ENCODE results near the gene ZNF808. TPM values are rescaled to one million over a fixed set of nuclear protein-coding genes. Genes with fewer than 3 reads are reported as not detected.
"Not testable (repeated sequence)": the region's sequence is repeated elsewhere in the genome, so short reads cannot be mapped to it uniquely, and the experiment has no call there.

The ZNF808 gene
- 9.5 TPM for polyA plus RNA-seq (2013, experiment 1 of 2)
- polyA plus RNA-seq (2013, experiment 2 of 2), result 8.9 TPM

GRCh38 chr19:52527134-52527955 lies at the start of gene ZNF808:
ZNF808 (plus strand) TSS chr19:52527668; CDS start chr19:52543285, 15,617 bp downstream.
- no peak within 1 kb of the TSS for H2BK120ac ChIP-seq (ENCODE audit: low read depth, low read length)
- no peaks in the 10 kb centered on the region for H3K79me1 ChIP-seq (ENCODE audit: low read length)
- peaks cover 3% of the 10 kb centered on the region for H3K79me2 ChIP-seq (ENCODE audit: control insufficient read depth, insufficient read depth, low read length)
- peak; percentile 99 for DNase-seq
- peak within 1 kb of the TSS; percentile 93 for H3K9ac ChIP-seq (ENCODE audit: low read length)
- H3K56ac ChIP-seq (ENCODE audit: low read length), result peak within 1 kb of the TSS; percentile 94
- no peak within 1 kb of the TSS for H4K5ac ChIP-seq (ENCODE audit: low read length)
- peak within 1 kb of the TSS; percentile 0 for H3K18ac ChIP-seq (ENCODE audit: low read length)
- H4K8ac ChIP-seq (ENCODE audit: low read depth, low read length), result no peak within 1 kb of the TSS
- no peak within 1 kb of the TSS for H2BK15ac ChIP-seq (replicated peaks; ENCODE audit: low read depth)
- peak within 1 kb of the TSS; percentile 97 for H3K27ac ChIP-seq (ENCODE audit: low read depth, low read length)
- no peaks in the 10 kb centered on the region for H3K4me1 ChIP-seq (ENCODE audit: control insufficient read depth, low read depth, low read length)
- H3K4me2 ChIP-seq (ENCODE audit: low read length), result peak within 1 kb of the TSS; percentile 95
- H3K27me3 ChIP-seq (ENCODE audit: insufficient read depth, low read length, poor library complexity), result no peaks in the 10 kb centered on the region
- no peak within 1 kb of the TSS for H2BK5ac ChIP-seq (ENCODE audit: low read length)
- WGBS (ENCODE audit: extremely low coverage, insufficient coverage, low lambda C conversion rate), result no CpG with 5 or more reads among the region's 54 CpGs
- H3K4ac ChIP-seq (ENCODE audit: low read depth, low read length), result peak within 1 kb of the TSS; percentile 5
- peak within 1 kb of the TSS; percentile 95 for H3K4me3 ChIP-seq (ENCODE audit: low read length)
- H3K36me3 ChIP-seq (ENCODE audit: control insufficient read depth, insufficient read depth, low read length), result no peaks in the 10 kb centered on the region
- H2AK5ac ChIP-seq (ENCODE audit: low read length), result no peak within 1 kb of the TSS
- peak within 1 kb of the TSS; percentile 80 for H3K23ac ChIP-seq (ENCODE audit: low read length)

- H3K27me3 ChIP-seq (ENCODE audit: insufficient read depth, low read length, poor library complexity); H2BK15ac ChIP-seq (replicated peaks; ENCODE audit: low read depth); H2BK120ac ChIP-seq (ENCODE audit: low read depth, low read length); H3K27ac ChIP-seq (ENCODE audit: low read depth, low read length); H3K23ac ChIP-seq (ENCODE audit: low read length); H3K4me1 ChIP-seq (ENCODE audit: control insufficient read depth, low read depth, low read length); H3K79me2 ChIP-seq (ENCODE audit: control insufficient read depth, insufficient read depth, low read length); H3K36me3 ChIP-seq (ENCODE audit: control insufficient read depth, insufficient read depth, low read length); H4K8ac ChIP-seq (ENCODE audit: low read depth, low read length); H3K79me1 ChIP-seq (ENCODE audit: low read length); H3K4ac ChIP-seq (ENCODE audit: low read depth, low read length); H3K56ac ChIP-seq (ENCODE audit: low read length); H2BK5ac ChIP-seq (ENCODE audit: low read length); H2AK5ac ChIP-seq (ENCODE audit: low read length); H3K9ac ChIP-seq (ENCODE audit: low read length); H3K18ac ChIP-seq (ENCODE audit: low read length); H4K5ac ChIP-seq (ENCODE audit: low read length); H3K4me2 ChIP-seq (ENCODE audit: low read length); H3K4me3 ChIP-seq (ENCODE audit: low read length): not testable (repeated sequence)
- peak; percentile 64 for DNase-seq
- WGBS (ENCODE audit: extremely low coverage, insufficient coverage, low lambda C conversion rate), result no CpG with 5 or more reads among the region's 7 CpGs
These were observed 43.2 kb upstream of the ZNF808 start for GRCh38 chr19:52484111-52484743.

- H3K36me3 ChIP-seq (ENCODE audit: control insufficient read depth, insufficient read depth, low read length); H4K8ac ChIP-seq (ENCODE audit: low read depth, low read length); H2BK5ac ChIP-seq (ENCODE audit: low read length); H3K23ac ChIP-seq (ENCODE audit: low read length); H4K5ac ChIP-seq (ENCODE audit: low read length); H3K79me2 ChIP-seq (ENCODE audit: control insufficient read depth, insufficient read depth, low read length); H3K9ac ChIP-seq (ENCODE audit: low read length); H3K18ac ChIP-seq (ENCODE audit: low read length); H2AK5ac ChIP-seq (ENCODE audit: low read length); H3K4me1 ChIP-seq (ENCODE audit: control insufficient read depth, low read depth, low read length); H3K4me2 ChIP-seq (ENCODE audit: low read length); H3K79me1 ChIP-seq (ENCODE audit: low read length); H3K27me3 ChIP-seq (ENCODE audit: insufficient read depth, low read length, poor library complexity); H3K4me3 ChIP-seq (ENCODE audit: low read length); DNase-seq; H2BK15ac ChIP-seq (replicated peaks; ENCODE audit: low read depth): not testable (repeated sequence)
- WGBS (ENCODE audit: extremely low coverage, insufficient coverage, low lambda C conversion rate), result no CpG with 5 or more reads among the region's 7 CpGs
- H3K56ac ChIP-seq (ENCODE audit: low read length), result peak overlapping the region; percentile 34
- H3K4ac ChIP-seq (ENCODE audit: low read depth, low read length), result peak overlapping the region; percentile 46
- peak overlapping the region; percentile 10 for H2BK120ac ChIP-seq (ENCODE audit: low read depth, low read length)
- H3K27ac ChIP-seq (ENCODE audit: low read depth, low read length), result peak overlapping the region; percentile 43
These were observed 42.4 kb upstream of the ZNF808 start for GRCh38 chr19:52485064-52485463.

GRCh38 chr19:52485561-52486240 lies 41.8 kb upstream of the ZNF808 start:
- not testable (repeated sequence) for H3K36me3 ChIP-seq (ENCODE audit: control insufficient read depth, insufficient read depth, low read length); H3K27me3 ChIP-seq (ENCODE audit: insufficient read depth, low read length, poor library complexity); H2BK120ac ChIP-seq (ENCODE audit: low read depth, low read length); H3K79me1 ChIP-seq (ENCODE audit: low read length); H3K4me3 ChIP-seq (ENCODE audit: low read length); H4K5ac ChIP-seq (ENCODE audit: low read length); H2AK5ac ChIP-seq (ENCODE audit: low read length); H4K8ac ChIP-seq (ENCODE audit: low read depth, low read length); H3K4me1 ChIP-seq (ENCODE audit: control insufficient read depth, low read depth, low read length); H2BK5ac ChIP-seq (ENCODE audit: low read length); H3K9ac ChIP-seq (ENCODE audit: low read length); H3K4me2 ChIP-seq (ENCODE audit: low read length); H3K18ac ChIP-seq (ENCODE audit: low read length); H2BK15ac ChIP-seq (replicated peaks; ENCODE audit: low read depth); H3K79me2 ChIP-seq (ENCODE audit: control insufficient read depth, insufficient read depth, low read length); H3K23ac ChIP-seq (ENCODE audit: low read length)
- DNase-seq, result peak; percentile 77
- H3K27ac ChIP-seq (ENCODE audit: low read depth, low read length), result peak overlapping the region; percentile 43
- WGBS (ENCODE audit: extremely low coverage, insufficient coverage, low lambda C conversion rate), result no CpG with 5 or more reads among the region's 8 CpGs
- peak overlapping the region; percentile 46 for H3K4ac ChIP-seq (ENCODE audit: low read depth, low read length)
- H3K56ac ChIP-seq (ENCODE audit: low read length), result peak overlapping the region; percentile 34

GRCh38 chr19:52492201-52492993 lies 35.1 kb upstream of the ZNF808 start:
- H3K18ac ChIP-seq (ENCODE audit: low read length), result no peak overlapping the region
- H3K27me3 ChIP-seq (ENCODE audit: insufficient read depth, low read length, poor library complexity), result no peaks in the 10 kb centered on the region
- H2BK5ac ChIP-seq (ENCODE audit: low read length), result no peak overlapping the region
- H4K8ac ChIP-seq (ENCODE audit: low read depth, low read length), result no peak overlapping the region
- no peaks in the 10 kb centered on the region for H3K36me3 ChIP-seq (ENCODE audit: control insufficient read depth, insufficient read depth, low read length)
- no peaks in the 10 kb centered on the region for H3K79me1 ChIP-seq (ENCODE audit: low read length)
- H3K4ac ChIP-seq (ENCODE audit: low read depth, low read length), result peak overlapping the region; percentile 79
- peak overlapping the region; percentile 66 for H3K4me3 ChIP-seq (ENCODE audit: low read length)
- H3K56ac ChIP-seq (ENCODE audit: low read length), result peak overlapping the region; percentile 85
- no peaks in the 10 kb centered on the region for H3K4me1 ChIP-seq (ENCODE audit: control insufficient read depth, low read depth, low read length)
- H2BK120ac ChIP-seq (ENCODE audit: low read depth, low read length), result no peak overlapping the region
- H3K4me2 ChIP-seq (ENCODE audit: low read length), result peak overlapping the region; percentile 80
- no peak overlapping the region for H4K5ac ChIP-seq (ENCODE audit: low read length)
- H3K9ac ChIP-seq (ENCODE audit: low read length), result peak overlapping the region; percentile 81
- no peak overlapping the region for H2BK15ac ChIP-seq (replicated peaks; ENCODE audit: low read depth)
- peak; percentile 96 for DNase-seq
- H3K27ac ChIP-seq (ENCODE audit: low read depth, low read length), result peak overlapping the region; percentile 70
- H3K23ac ChIP-seq (ENCODE audit: low read length), result no peak overlapping the region
- no CpG with 5 or more reads among the region's 37 CpGs for WGBS (ENCODE audit: extremely low coverage, insufficient coverage, low lambda C conversion rate)
- no peaks in the 10 kb centered on the region for H3K79me2 ChIP-seq (ENCODE audit: control insufficient read depth, insufficient read depth, low read length)
- H2AK5ac ChIP-seq (ENCODE audit: low read length), result no peak overlapping the region
